SK-N-SH (cell line): Measurements from ENCODE around the gene HOXA6. TPM values are rescaled to one million over a fixed set of nuclear protein-coding genes. Genes with fewer than 3 reads are reported as not detected.

ENCODE experiments used
- CTCF ChIA-PET: fragments of 300-600, 350-600 bp; formaldehyde crosslinking; extraction: SDS; loops from one replicate; lab custom pipeline; 2021; lab: Yijun Ruan, JAX
- POLR2A ChIA-PET: fragments of 350-600 bp; sonication (Branson Sonifier 250); formaldehyde crosslinking; extraction: SDS; loops from one replicate; lab custom pipeline; 2020; ENCODE audit warnings: antibody characterized with exemption, inconsistent platforms; lab: Yijun Ruan, JAX
- DNase-seq: peaks from one replicate; pipeline ENCODE4 v3.0.0; 2012
- H2AFZ ChIP-seq: fragments of 200-600 bp; sonication (generic); 2 replicates; pipeline ENCODE4 v1.8.1; 2016; ENCODE audit warnings: antibody characterized with exemption, mild to moderate bottlenecking, low read depth
- H3F3A ChIP-seq: fragments of 200-600 bp; sonication (generic); replicated peaks from 2 replicates; pipeline ENCODE3; 2016; ENCODE audit warnings: antibody characterized with exemption, mild to moderate bottlenecking; ENCODE audit not compliant: insufficient read depth
- H3K27ac ChIP-seq, 2 experiments: fragments of 200-500 bp in 1 of 2; fragments of 200-600 bp in 1 of 2; sonication (Bioruptor generic) in 1 of 2; sonication (generic), shearing (Covaris generic) in 1 of 2; 2 replicates each; pipeline versions ENCODE4 v1.5.1 to v1.6.1; 2014 to 2016; ENCODE audit warnings: low read depth in 2 of 2, inconsistent platforms in 1 of 2, low read length in 1 of 2, mild to moderate bottlenecking in 1 of 2, mixed read lengths in 1 of 2
- H3K27me3 ChIP-seq: fragments of 200-600 bp; sonication (generic), shearing (Covaris generic); 2 replicates; pipeline ENCODE4 v1.6.1; 2016; ENCODE audit warnings: mixed run types; ENCODE audit not compliant: insufficient read depth
- H3K36me3 ChIP-seq, 2 experiments: fragments of 200-500 bp in 1 of 2; fragments of 200-600 bp in 1 of 2; sonication (Bioruptor generic) in 1 of 2; sonication (generic) in 1 of 2; replicated peaks in 1 of 2; 2 replicates each; pipeline versions ENCODE3 to v1.5.1; 2014 to 2016; ENCODE audit warnings: low read length in 1 of 2, mild to moderate bottlenecking in 1 of 2; ENCODE audit not compliant: insufficient read depth in 2 of 2, control insufficient read depth in 1 of 2
- H3K4me1 ChIP-seq, 2 experiments: fragments of 200-500 bp in 1 of 2; fragments of 200-600 bp in 1 of 2; sonication (Bioruptor generic) in 1 of 2; sonication (generic), shearing (Covaris generic) in 1 of 2; 2 replicates each; pipeline versions ENCODE4 v1.5.1 to v1.6.1; 2014 to 2016; ENCODE audit warnings: low read depth in 1 of 2, low read length in 1 of 2, mixed run types in 1 of 2; ENCODE audit not compliant: insufficient read depth in 2 of 2, control insufficient read depth in 1 of 2
- H3K4me2 ChIP-seq: fragments of 200-600 bp; sonication (generic), shearing (Covaris generic); 2 replicates; pipeline ENCODE4 v1.6.1; 2017; ENCODE audit warnings: mixed run types
- H3K4me3 ChIP-seq, 2 experiments: fragments of 200-500 bp in 1 of 2; fragments of 200-600 bp in 1 of 2; sonication (Bioruptor generic) in 1 of 2; sonication (generic), shearing (Covaris generic) in 1 of 2; 2 replicates each; pipeline versions ENCODE4 v1.5.1 to v1.8.1; 2014 to 2016; ENCODE audit warnings: low read depth in 2 of 2, inconsistent platforms in 1 of 2, low read length in 1 of 2, mild to moderate bottlenecking in 1 of 2, mixed read lengths in 1 of 2, moderate library complexity in 1 of 2
- H3K79me2 ChIP-seq: fragments of 200-600 bp; sonication (generic); 2 replicates; pipeline ENCODE4 v1.8.1; 2017; ENCODE audit warnings: mild to moderate bottlenecking; ENCODE audit not compliant: insufficient read depth
- H3K9ac ChIP-seq: fragments of 200-600 bp; sonication (generic); 2 replicates; pipeline ENCODE4 v1.6.1; 2017; ENCODE audit warnings: mixed run types
- H3K9me2 ChIP-seq: fragments of 200-600 bp; sonication (generic); 2 replicates; pipeline ENCODE4 v1.6.1; 2017; ENCODE audit warnings: mixed run types
- H3K9me3 ChIP-seq: fragments of 200-600 bp; sonication (generic); 2 replicates; pipeline ENCODE4 v1.6.1; 2017; ENCODE audit warnings: mixed run types, mild to moderate bottlenecking, moderate library complexity
- H4K20me1 ChIP-seq: fragments of 200-600 bp; sonication (generic); 2 replicates; pipeline ENCODE4 v1.6.1; 2017; ENCODE audit warnings: mild to moderate bottlenecking, mixed run types; ENCODE audit not compliant: insufficient read depth
- EZH2phosphoT487 ChIP-seq: fragments of 200-600 bp; sonication (generic); IDR thresholded peaks from 2 replicates; pipeline ENCODE4 v1.6.1; 2017; ENCODE audit warnings: low read depth, mixed run types, mild to moderate bottlenecking, antibody characterized with exemption, moderate library complexity, borderline replicate concordance
- JUND ChIP-seq: IDR thresholded peaks from 2 replicates; pipeline ENCODE4 v1.4.0; 2012
- MEF2A ChIP-seq: IDR thresholded peaks from 2 replicates; pipeline ENCODE4 v1.4.0; 2012; ENCODE audit warnings: low read depth, borderline replicate concordance
- RCOR1 ChIP-seq: fragments of 150-350 bp; IDR thresholded peaks from 2 replicates; pipeline ENCODE4 v1.6.1; 2017; ENCODE audit warnings: antibody characterized with exemption, low read length
- SMC3 ChIP-seq: IDR thresholded peaks from 2 replicates; pipeline ENCODE4 v1.6.1; 2012; ENCODE audit warnings: low read depth, low read length, improper control_type of control experiment
- TEAD4 ChIP-seq: IDR thresholded peaks from 2 replicates; pipeline ENCODE4 v1.4.0; 2012; ENCODE audit warnings: mild to moderate bottlenecking, borderline replicate concordance; ENCODE audit not compliant: insufficient read depth
- USF1 ChIP-seq: IDR thresholded peaks from 2 replicates; pipeline ENCODE4 v1.4.0; 2012; ENCODE audit warnings: low read depth, borderline replicate concordance
- YY1 ChIP-seq: IDR thresholded peaks from 2 replicates; pipeline ENCODE4 v1.4.0; 2012; ENCODE audit warnings: low read depth, mild to moderate bottlenecking
- WGBS: methylation state at CpG from one replicate; pipeline ENCODE4 v1.1.6; 2017; ENCODE audit warnings: low lambda C conversion rate; 5-methylcytosine and 5-hydroxymethylcytosine counted together
- polyA plus RNA-seq, 3 experiments: library from polyadenylated mRNA; depleted of rRNA; stranded (reverse); fragments of >200 nt; gene quantifications; 2 replicates each; pipeline ENCODE4 v1.2.3, GENCODE V29; 2012
- TF ChIP-seq, protein P1 (sequence below): IDR thresholded peaks from 2 replicates; pipeline ENCODE4 v1.4.0; 2012; ENCODE audit warnings: low read depth
- TF ChIP-seq, protein P2 (sequence below): IDR thresholded peaks from 2 replicates; pipeline ENCODE4 v1.6.1; 2012; ENCODE audit warnings: mild to moderate bottlenecking, low read depth, low read length, moderate library complexity

The HOXA6 gene
- polyA plus RNA-seq, 1 of the 3 experiments (the other 2 are of a cell fraction): not detected

GRCh38 chr7:27184337-27185012, 36.9 kb upstream of the HOXA6 start:
- 5% methylated on average over 41 of the region's 72 CpGs for WGBS
- H3K9me2 ChIP-seq: no peaks in the 10 kb centered on the region
- peak overlapping the region; percentile 73 for H3K4me2 ChIP-seq
- no peak overlapping the region for H3K27ac ChIP-seq
- peaks cover 11% of the 10 kb centered on the region for H3F3A ChIP-seq
- peak overlapping the region; percentile 37 to 45; a peak in 3 of 4 replicates for H3K4me3 ChIP-seq
- peak overlapping the region; percentile 53; the same call in 1 of the 2 replicates for H2AFZ ChIP-seq
- no peak overlapping the region for H3K9ac ChIP-seq
- DNase-seq: peak; percentile 71
- H3K79me2 ChIP-seq: no peaks in the 10 kb centered on the region
- peak; percentile 92 for TF ChIP-seq EZH2phosphoT487
- TF ChIP-seq, protein P1, sequence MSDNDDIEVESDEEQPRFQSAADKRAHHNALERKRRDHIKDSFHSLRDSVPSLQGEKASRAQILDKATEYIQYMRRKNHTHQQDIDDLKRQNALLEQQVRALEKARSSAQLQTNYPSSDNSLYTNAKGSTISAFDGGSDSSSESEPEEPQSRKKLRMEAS: no peak
- peaks cover 4 to 9% of the 10 kb centered on the region in 2 experiments; a peak in 1 of 4 replicates for H3K4me1 ChIP-seq
- ChIA-PET CTCF (interaction anchor here (0.6 to 10.7 kb wide), 14 partner anchors 6 to 913 kb away, joined by 3 to 84 read pairs (median 6); partner anchors contain the start of genes HOXA10, HOXA5, HOXA7 and HOXA9), POLR2A (no interaction called here)
- H3K9me3 ChIP-seq: no peaks in the 10 kb centered on the region
- H3K36me3 ChIP-seq: no peaks in the 10 kb centered on the region
- peaks cover 25% of the 10 kb centered on the region for H4K20me1 ChIP-seq
- peaks cover 97% of the 10 kb centered on the region for H3K27me3 ChIP-seq

- no peak overlapping the region for H3K9ac ChIP-seq
- ChIA-PET CTCF (interaction anchor here (0.7 to 6.8 kb wide), 15 partner anchors 10 to 1291 kb away, joined by 3 to 70 read pairs (median 7); partner anchors contain the start of genes HOXA10, HOXA5, HOXA7 and HOXA9), POLR2A (no interaction called here)
- peaks cover 11% of the 10 kb centered on the region for H3F3A ChIP-seq
- DNase-seq: peak; percentile 75
- H3K9me2 ChIP-seq: no peaks in the 10 kb centered on the region
- peaks cover 4 to 10% of the 10 kb centered on the region in 2 experiments; a peak in 1 of 4 replicates for H3K4me1 ChIP-seq
- H3K9me3 ChIP-seq: no peaks in the 10 kb centered on the region
- H3K27ac ChIP-seq: no peak overlapping the region
- peak overlapping the region; percentile 37 to 45; a peak in 3 of 4 replicates for H3K4me3 ChIP-seq
- no peak; the same call in 1 of the 2 replicates for TF ChIP-seq USF1
- TF ChIP-seq EZH2phosphoT487: peak; percentile 99
- TF ChIP-seq, all 33 proteins: peak for 1
- H4K20me1 ChIP-seq: peaks cover 22% of the 10 kb centered on the region
- H3K27me3 ChIP-seq: peaks cover 97% of the 10 kb centered on the region
- peak overlapping the region; percentile 53; the same call in 1 of the 2 replicates for H2AFZ ChIP-seq
- 12% methylated on average over 30 of the region's 30 CpGs for WGBS
- peak overlapping the region; percentile 73 for H3K4me2 ChIP-seq
- no peaks in the 10 kb centered on the region for H3K36me3 ChIP-seq
- H3K79me2 ChIP-seq: no peaks in the 10 kb centered on the region
Measured at GRCh38 chr7:27183682-27184336, 36.2 kb upstream of the HOXA6 start.

GRCh38 chr7:27182861-27183681, 35.5 kb upstream of the HOXA6 start:
- Histone ChIP-seq H3K4me2 (no peak overlapping the region), H4K20me1 (peaks cover 19% of the 10 kb centered on the region), H3K9ac (no peak overlapping the region), H3K4me1 (peaks cover 4 to 10% of the 10 kb centered on the region in 2 experiments; a peak in 1 of 4 replicates), H3K27me3 (peaks cover 97% of the 10 kb centered on the region), H3K27ac (no peak overlapping the region), H3K9me2 (no peaks in the 10 kb centered on the region), H3K9me3 (no peaks in the 10 kb centered on the region), H3K36me3 (no peaks in the 10 kb centered on the region), H3K79me2 (no peaks in the 10 kb centered on the region), H2AFZ (no peak overlapping the region), H3K4me3 (no peak overlapping the region), H3F3A (peaks cover 11% of the 10 kb centered on the region)
- peak; percentile 55 for DNase-seq
- CTCF ChIA-PET: interaction anchor here (0.7 to 6.8 kb wide), 18 partner anchors 9 to 1328 kb away, joined by 3 to 70 read pairs (median 4); partner anchors contain the start of genes HOXA10, HOXA5, HOXA7 and HOXA9
- POLR2A ChIA-PET: no interaction called here
- 15% methylated on average over 39 of the region's 39 CpGs for WGBS
- no peak for TF ChIP-seq RCOR1
- no peak for TF ChIP-seq TEAD4
- no peak for TF ChIP-seq YY1
- no peak for TF ChIP-seq USF1
- TF ChIP-seq JUND: no peak
- no peak for TF ChIP-seq MEF2A
- TF ChIP-seq SMC3: no peak
- TF ChIP-seq, protein P2, sequence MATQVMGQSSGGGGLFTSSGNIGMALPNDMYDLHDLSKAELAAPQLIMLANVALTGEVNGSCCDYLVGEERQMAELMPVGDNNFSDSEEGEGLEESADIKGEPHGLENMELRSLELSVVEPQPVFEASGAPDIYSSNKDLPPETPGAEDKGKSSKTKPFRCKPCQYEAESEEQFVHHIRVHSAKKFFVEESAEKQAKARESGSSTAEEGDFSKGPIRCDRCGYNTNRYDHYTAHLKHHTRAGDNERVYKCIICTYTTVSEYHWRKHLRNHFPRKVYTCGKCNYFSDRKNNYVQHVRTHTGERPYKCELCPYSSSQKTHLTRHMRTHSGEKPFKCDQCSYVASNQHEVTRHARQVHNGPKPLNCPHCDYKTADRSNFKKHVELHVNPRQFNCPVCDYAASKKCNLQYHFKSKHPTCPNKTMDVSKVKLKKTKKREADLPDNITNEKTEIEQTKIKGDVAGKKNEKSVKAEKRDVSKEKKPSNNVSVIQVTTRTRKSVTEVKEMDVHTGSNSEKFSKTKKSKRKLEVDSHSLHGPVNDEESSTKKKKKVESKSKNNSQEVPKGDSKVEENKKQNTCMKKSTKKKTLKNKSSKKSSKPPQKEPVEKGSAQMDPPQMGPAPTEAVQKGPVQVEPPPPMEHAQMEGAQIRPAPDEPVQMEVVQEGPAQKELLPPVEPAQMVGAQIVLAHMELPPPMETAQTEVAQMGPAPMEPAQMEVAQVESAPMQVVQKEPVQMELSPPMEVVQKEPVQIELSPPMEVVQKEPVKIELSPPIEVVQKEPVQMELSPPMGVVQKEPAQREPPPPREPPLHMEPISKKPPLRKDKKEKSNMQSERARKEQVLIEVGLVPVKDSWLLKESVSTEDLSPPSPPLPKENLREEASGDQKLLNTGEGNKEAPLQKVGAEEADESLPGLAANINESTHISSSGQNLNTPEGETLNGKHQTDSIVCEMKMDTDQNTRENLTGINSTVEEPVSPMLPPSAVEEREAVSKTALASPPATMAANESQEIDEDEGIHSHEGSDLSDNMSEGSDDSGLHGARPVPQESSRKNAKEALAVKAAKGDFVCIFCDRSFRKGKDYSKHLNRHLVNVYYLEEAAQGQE: no peak
